ENCODE data around the gene COX19.
A peak's percentile ranks its signal among the peaks of the same experiment; 100 is the strongest.
"Not testable (repeated sequence)": the region's sequence is repeated elsewhere in the genome, so short reads cannot be mapped to it uniquely, and the experiment has no call there.

COX19 gene

GRCh38 chr7:1010226-1010625, 34.9 kb upstream of the COX19 start:
- DNase-seq (ENCODE audit: low read depth) = no peak

GRCh38 chr7:1009747-1010146, 34.4 kb upstream of the COX19 start:
- no peak for DNase-seq (ENCODE audit: low read depth)

- DNase-seq (ENCODE audit: low read depth) = no peak
Measured at GRCh38 chr7:1008733-1009363, 33.5 kb upstream of the COX19 start.

- DNase-seq (ENCODE audit: low read depth) = no peak
Measured at GRCh38 chr7:1007901-1008300, 32.6 kb upstream of the COX19 start.

GRCh38 chr7:1005303-1005702, 30.0 kb upstream of the COX19 start:
- no peak for DNase-seq (ENCODE audit: low read depth)

- DNase-seq (ENCODE audit: low read depth) = no peak
Measured at GRCh38 chr7:1004018-1004852, 28.9 kb upstream of the COX19 start.

GRCh38 chr7:1002445-1002844, 27.1 kb upstream of the COX19 start:
- DNase-seq (ENCODE audit: low read depth) = not testable (repeated sequence)

- DNase-seq (ENCODE audit: low read depth) = not testable (repeated sequence)
Measured at GRCh38 chr7:1002026-1002425, 26.7 kb upstream of the COX19 start.

- DNase-seq (ENCODE audit: low read depth) = not testable (repeated sequence)
Measured at GRCh38 chr7:1001069-1001770, 25.9 kb upstream of the COX19 start.

- DNase-seq (ENCODE audit: low read depth) = no peak
Measured at GRCh38 chr7:999941-1000935, 24.9 kb upstream of the COX19 start.

- DNase-seq (ENCODE audit: low read depth) = no peak
Measured at GRCh38 chr7:999149-999879, 24.0 kb upstream of the COX19 start.

GRCh38 chr7:997404-998395, 22.4 kb upstream of the COX19 start:
- DNase-seq (ENCODE audit: low read depth) = no peak

GRCh38 chr7:996079-996872, 20.9 kb upstream of the COX19 start:
- DNase-seq (ENCODE audit: low read depth) = no peak

- no peak for DNase-seq (ENCODE audit: low read depth)
Measured at GRCh38 chr7:995571-995970, 20.2 kb upstream of the COX19 start.

- DNase-seq (ENCODE audit: low read depth) = no peak
Measured at GRCh38 chr7:994592-995308, 19.4 kb upstream of the COX19 start.

- peak; percentile 83 for DNase-seq (ENCODE audit: low read depth)
Measured at GRCh38 chr7:992709-993607, 17.6 kb upstream of the COX19 start.

Measured in GM04504 (cell line).